MM.1S (cell line): ENCODE data around the gene REEP1.

Source experiments
- EZH2 ChIP-seq: fragments of 300-600 bp; sonication (generic); optimal IDR thresholded peaks from 2 replicates; pipeline ENCODE3; 2017; ENCODE audit warnings: low read depth, mild to moderate bottlenecking, antibody characterized with exemption, low read length, mixed read lengths
- EZH2phosphoT487 ChIP-seq: fragments of 300-600 bp; sonication (generic); IDR thresholded peaks from 2 replicates; pipeline ENCODE4 v1.6.1; 2018; ENCODE audit warnings: antibody characterized with exemption, low read length
- TF ChIP-seq, protein P1 (sequence below): fragments of 300-600 bp; sonication (generic); IDR thresholded peaks from 2 replicates; pipeline ENCODE4 v1.5.1; 2016; ENCODE audit warnings: antibody characterized with exemption, low read length, mixed read lengths

DNA sequence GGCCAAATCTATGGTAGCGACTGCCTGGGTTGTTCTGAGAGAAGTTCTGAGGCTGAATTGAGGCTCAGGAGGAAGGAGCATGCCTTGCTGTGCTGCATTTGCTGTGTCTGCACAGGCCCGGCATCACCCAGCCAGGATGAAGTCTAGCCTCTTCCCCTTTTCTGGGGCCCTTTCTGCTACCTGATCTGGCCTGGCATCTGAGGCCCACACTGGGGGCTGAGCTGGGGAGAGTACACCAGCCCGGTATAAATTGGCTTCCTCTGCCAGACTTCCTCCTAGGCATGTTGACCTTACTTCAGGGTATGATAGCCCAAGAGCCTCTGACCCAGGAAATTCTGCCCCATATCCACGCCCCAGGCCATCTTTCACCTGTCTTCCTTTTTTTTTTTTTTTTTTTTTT is 108.2 kb downstream of the REEP1 start:
- TF ChIP-seq, protein P1, sequence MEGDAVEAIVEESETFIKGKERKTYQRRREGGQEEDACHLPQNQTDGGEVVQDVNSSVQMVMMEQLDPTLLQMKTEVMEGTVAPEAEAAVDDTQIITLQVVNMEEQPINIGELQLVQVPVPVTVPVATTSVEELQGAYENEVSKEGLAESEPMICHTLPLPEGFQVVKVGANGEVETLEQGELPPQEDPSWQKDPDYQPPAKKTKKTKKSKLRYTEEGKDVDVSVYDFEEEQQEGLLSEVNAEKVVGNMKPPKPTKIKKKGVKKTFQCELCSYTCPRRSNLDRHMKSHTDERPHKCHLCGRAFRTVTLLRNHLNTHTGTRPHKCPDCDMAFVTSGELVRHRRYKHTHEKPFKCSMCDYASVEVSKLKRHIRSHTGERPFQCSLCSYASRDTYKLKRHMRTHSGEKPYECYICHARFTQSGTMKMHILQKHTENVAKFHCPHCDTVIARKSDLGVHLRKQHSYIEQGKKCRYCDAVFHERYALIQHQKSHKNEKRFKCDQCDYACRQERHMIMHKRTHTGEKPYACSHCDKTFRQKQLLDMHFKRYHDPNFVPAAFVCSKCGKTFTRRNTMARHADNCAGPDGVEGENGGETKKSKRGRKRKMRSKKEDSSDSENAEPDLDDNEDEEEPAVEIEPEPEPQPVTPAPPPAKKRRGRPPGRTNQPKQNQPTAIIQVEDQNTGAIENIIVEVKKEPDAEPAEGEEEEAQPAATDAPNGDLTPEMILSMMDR: no peak
- TF ChIP-seq EZH2: no peak
- TF ChIP-seq EZH2phosphoT487: no peak
